ENCODE results near the gene ARHGEF4.

- TF ChIP-seq, protein P1, sequence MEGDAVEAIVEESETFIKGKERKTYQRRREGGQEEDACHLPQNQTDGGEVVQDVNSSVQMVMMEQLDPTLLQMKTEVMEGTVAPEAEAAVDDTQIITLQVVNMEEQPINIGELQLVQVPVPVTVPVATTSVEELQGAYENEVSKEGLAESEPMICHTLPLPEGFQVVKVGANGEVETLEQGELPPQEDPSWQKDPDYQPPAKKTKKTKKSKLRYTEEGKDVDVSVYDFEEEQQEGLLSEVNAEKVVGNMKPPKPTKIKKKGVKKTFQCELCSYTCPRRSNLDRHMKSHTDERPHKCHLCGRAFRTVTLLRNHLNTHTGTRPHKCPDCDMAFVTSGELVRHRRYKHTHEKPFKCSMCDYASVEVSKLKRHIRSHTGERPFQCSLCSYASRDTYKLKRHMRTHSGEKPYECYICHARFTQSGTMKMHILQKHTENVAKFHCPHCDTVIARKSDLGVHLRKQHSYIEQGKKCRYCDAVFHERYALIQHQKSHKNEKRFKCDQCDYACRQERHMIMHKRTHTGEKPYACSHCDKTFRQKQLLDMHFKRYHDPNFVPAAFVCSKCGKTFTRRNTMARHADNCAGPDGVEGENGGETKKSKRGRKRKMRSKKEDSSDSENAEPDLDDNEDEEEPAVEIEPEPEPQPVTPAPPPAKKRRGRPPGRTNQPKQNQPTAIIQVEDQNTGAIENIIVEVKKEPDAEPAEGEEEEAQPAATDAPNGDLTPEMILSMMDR (IDR thresholded peaks at IDR 0.05) = no peak
- no peak for TF ChIP-seq POLR2AphosphoS5 (IDR thresholded peaks at IDR 0.05)
- TF ChIP-seq POLR2A (IDR thresholded peaks at IDR 0.05; ENCODE audit: low read depth) = no peak
Observed at GRCh38 chr2:130842770-130843169, 6.1 kb downstream of the ARHGEF4 start.
